Upper lobe of left lung (tissue), 6 donors: Measurements from ENCODE around the gene FUT9. TPM values are rescaled to one million over a fixed set of nuclear protein-coding genes. Genes with fewer than 3 reads are reported as not detected.

ENCODE experiments used
- ATAC-seq, 2 donors: fragments of 200-7000 bp; cut with Tn5 transposase; one replicate each; pipeline ENCODE4 v1.9.1; 2022; ENCODE audit warnings: mild to moderate bottlenecking in 2 of 2, moderate library complexity in 2 of 2; ENCODE audit not compliant: low FRiP score in 2 of 2
- DNase-seq, 2 donors: peaks; one replicate each; pipeline ENCODE4 v3.0.0-alpha.2; 2019 to 2020
- H3K27ac ChIP-seq, 4 donors: fragments of 200-600 bp; sonication (generic); one replicate each; pipeline ENCODE4 v1.5.1; 2016 to 2019
- H3K27me3 ChIP-seq, 4 donors: fragments of 200-600 bp; sonication (generic); one replicate each; pipeline ENCODE4 v1.5.1; 2017 to 2019
- H3K36me3 ChIP-seq, 4 donors: fragments of 200-600 bp; sonication (generic); one replicate each; pipeline ENCODE4 v1.5.1; 2016 to 2019
- H3K4me1 ChIP-seq, 4 donors: fragments of 200-600 bp; sonication (generic); one replicate each; pipeline ENCODE4 v1.5.1; 2018 to 2019
- H3K4me3 ChIP-seq, 4 donors: fragments of 200-600 bp; sonication (generic); one replicate each; pipeline ENCODE4 v1.5.1; 2017 to 2019; ENCODE audit warnings: mild to moderate bottlenecking in 2 of 4, moderate library complexity in 1 of 4
- H3K9me3 ChIP-seq, 4 donors: fragments of 200-600 bp; sonication (generic); one replicate each; pipeline ENCODE4 v1.5.1; 2018 to 2019
- EP300 ChIP-seq, 4 donors: sonication (generic); formaldehyde crosslinking; IDR thresholded peaks; one replicate each; pipeline ENCODE4 v1.5.1; 2017; ENCODE audit warnings: antibody characterized with exemption in 4 of 4, control low read depth in 2 of 4
- POLR2A ChIP-seq, 4 donors: fragments of 450-650 bp; IDR thresholded peaks; one replicate each; pipeline ENCODE4 v1.5.1; 2016 to 2017; ENCODE audit warnings: antibody characterized with exemption in 4 of 4, mild to moderate bottlenecking in 2 of 4
- POLR2AphosphoS5 ChIP-seq, 2 donors: sonication (generic); formaldehyde crosslinking; IDR thresholded peaks; one replicate each; pipeline ENCODE4 v1.5.1; 2017; ENCODE audit warnings: antibody characterized with exemption in 2 of 2
- WGBS, 2 donors: methylation state at CpG; one replicate each; pipeline ENCODE4 v1.1.5; 2017 to 2018; 5-methylcytosine and 5-hydroxymethylcytosine counted together
- total RNA-seq, 6 donors: library from RNA; depleted of rRNA in 4 of 6; stranded (reverse); fragments of >200 nt in 4 of 6; gene quantifications; one replicate each; pipeline versions ENCODE4 v1.1.0 to v1.2.1, GENCODE V29; 2016 to 2021
- TF ChIP-seq, protein P1 (sequence below), 6 experiments: fragments of 450-650 bp in 4 of 6; fragments of 200-600 bp in 2 of 6; sonication (generic) in 2 of 6; IDR thresholded peaks; one replicate each; pipeline ENCODE4 v1.5.1; 2016 to 2019; ENCODE audit warnings: antibody characterized with exemption in 6 of 6
- donor health status: DM: no; HTN: no; CAD: no; lungs with moderate emphysema.
- donor health status: DM: no; HTN: yes; CAD: no; lungs with severe emphysema.

Gene FUT9
- total RNA-seq, 6 donors from 2014 or later, result not detected

DNA sequence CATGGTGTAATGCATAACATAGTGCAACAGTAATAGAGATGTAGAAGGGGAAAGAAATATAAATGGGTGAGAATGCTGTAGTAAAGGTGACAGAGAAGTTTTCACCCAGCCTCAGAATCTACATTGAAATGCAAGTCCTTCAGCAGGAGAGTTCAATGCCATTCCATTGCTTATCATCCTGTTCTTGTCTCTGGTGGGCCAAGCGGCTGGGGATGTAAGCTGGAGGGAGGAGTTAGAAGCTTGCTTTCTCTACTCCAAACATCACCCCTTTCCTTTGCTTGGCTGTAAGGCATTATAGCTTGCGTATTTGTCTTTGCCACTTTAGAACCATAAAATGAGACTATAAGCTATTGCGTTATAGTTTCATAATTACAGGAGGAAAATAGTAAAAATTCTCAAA lies 2.2 kb upstream of the FUT9 start:
- no peak overlapping the region for H3K4me3 ChIP-seq
- H3K27ac ChIP-seq, result no peak overlapping the region
- no peak for TF ChIP-seq POLR2A (IDR thresholded peaks at IDR 0.05)
- TF ChIP-seq EP300 (IDR thresholded peaks at IDR 0.05), result no peak
- no peak for TF ChIP-seq POLR2AphosphoS5 (IDR thresholded peaks at IDR 0.05)
- 82 to 91% methylated on average over 3 of the region's 3 CpGs for WGBS, 2 donors
- H3K4me1 ChIP-seq, result peaks cover 0 to 4% (median 1%) of the 10 kb centered on the region in 4 donors
- H3K27me3 ChIP-seq, result peaks cover 0 to 8% (median 2%) of the 10 kb centered on the region in 4 donors
- DNase-seq (no peak), ATAC-seq (no peak)
- H3K36me3 ChIP-seq, result no peaks in the 10 kb centered on the region
- H3K9me3 ChIP-seq, result no peaks in the 10 kb centered on the region

DNA sequence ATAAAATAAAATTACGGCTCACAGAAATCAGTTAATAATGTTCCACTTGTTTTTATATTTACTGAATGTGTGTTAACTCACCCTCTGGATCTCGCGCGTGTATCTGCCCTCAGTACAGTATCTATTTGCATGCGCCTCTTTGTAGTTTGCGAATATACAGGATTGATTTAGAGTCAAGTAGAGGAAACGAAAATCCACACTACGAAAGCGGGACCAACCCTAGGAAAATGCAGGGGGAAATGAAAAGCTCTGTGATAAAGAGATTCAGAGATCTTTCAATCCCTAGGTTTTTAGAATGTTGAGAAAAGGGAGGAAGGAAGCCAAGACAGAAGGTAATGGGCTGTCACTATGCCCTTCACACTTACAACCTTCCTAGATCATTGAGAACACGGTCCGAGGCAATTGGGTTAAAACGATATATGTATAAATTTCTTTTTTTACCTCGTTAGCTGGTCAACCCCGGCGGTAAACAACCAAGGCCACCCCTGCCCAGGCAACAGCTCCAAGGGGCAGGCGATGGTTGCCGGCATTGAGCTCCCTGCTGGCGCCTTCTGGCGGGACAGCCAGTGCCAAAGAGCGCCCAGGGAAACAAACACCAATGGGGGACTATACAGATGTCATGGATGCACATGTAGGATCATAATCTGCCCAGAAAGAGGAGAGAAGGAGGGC lies 792 bp upstream of the FUT9 start:
- Histone ChIP-seq H3K36me3 (no peaks in the 10 kb centered on the region), H3K27ac (no peak overlapping the region), H3K4me3 (no peak overlapping the region), H3K4me1 (peaks cover 0 to 4% (median 1%) of the 10 kb centered on the region in 4 donors), H3K27me3 (peaks cover 0 to 8% (median 2%) of the 10 kb centered on the region in 4 donors), H3K9me3 (no peaks in the 10 kb centered on the region)
- DNase-seq (peak in 1 of 2 donors; percentile 59), ATAC-seq (no peak)
- 14% methylated on average over 19 to 20 of the region's 20 CpGs for WGBS, 2 donors
- TF ChIP-seq EP300 (IDR thresholded peaks at IDR 0.05), result no peak
- TF ChIP-seq POLR2AphosphoS5 (IDR thresholded peaks at IDR 0.05), result no peak
- no peak for TF ChIP-seq POLR2A (IDR thresholded peaks at IDR 0.05)
- TF ChIP-seq, protein P1, sequence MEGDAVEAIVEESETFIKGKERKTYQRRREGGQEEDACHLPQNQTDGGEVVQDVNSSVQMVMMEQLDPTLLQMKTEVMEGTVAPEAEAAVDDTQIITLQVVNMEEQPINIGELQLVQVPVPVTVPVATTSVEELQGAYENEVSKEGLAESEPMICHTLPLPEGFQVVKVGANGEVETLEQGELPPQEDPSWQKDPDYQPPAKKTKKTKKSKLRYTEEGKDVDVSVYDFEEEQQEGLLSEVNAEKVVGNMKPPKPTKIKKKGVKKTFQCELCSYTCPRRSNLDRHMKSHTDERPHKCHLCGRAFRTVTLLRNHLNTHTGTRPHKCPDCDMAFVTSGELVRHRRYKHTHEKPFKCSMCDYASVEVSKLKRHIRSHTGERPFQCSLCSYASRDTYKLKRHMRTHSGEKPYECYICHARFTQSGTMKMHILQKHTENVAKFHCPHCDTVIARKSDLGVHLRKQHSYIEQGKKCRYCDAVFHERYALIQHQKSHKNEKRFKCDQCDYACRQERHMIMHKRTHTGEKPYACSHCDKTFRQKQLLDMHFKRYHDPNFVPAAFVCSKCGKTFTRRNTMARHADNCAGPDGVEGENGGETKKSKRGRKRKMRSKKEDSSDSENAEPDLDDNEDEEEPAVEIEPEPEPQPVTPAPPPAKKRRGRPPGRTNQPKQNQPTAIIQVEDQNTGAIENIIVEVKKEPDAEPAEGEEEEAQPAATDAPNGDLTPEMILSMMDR (IDR thresholded peaks at IDR 0.05), result no peak

DNA sequence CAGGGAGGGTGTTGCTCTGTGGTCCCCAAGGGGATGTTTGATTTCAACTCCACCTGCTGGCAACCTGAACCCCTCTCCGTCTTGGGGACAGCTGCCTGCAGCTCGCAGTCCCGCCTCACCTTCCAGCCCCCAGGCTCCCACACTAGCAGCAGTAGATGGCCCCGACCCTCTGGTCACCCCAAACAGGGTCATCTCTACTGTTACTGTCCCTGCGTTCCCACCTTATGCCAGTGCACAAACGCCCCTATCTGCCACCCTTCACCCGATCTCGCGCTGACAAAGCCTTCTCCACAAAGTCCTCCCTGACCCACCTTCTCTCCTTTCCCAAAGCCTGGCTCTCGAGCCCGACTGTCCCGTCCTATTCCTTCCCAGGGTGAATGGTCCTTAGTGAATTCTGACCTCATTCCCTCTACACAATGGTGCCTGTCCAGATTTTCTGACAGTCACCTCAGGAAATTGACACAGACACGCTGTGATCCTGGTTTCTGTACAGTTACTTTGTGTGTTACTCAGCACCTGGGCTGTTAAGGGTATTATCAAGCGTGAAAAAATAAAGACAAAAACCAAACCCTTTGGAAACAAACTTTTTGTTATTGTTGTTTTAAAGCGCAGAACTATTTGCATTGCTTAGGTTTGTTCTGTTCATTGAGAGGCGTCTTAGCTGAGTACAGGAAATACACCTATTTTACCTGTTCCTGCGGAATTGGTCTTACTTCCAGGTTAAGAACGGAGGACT lies 728 bp downstream of the FUT9 start:
- DNase-seq, result no peak
- WGBS, 2 donors, result 8 to 15% methylated on average over 16 of the region's 18 CpGs
- no peak for ATAC-seq
- peaks cover 0 to 4% (median 1%) of the 10 kb centered on the region in 4 donors for H3K4me1 ChIP-seq
- H3K4me3 ChIP-seq, result no peak overlapping the region
- no peaks in the 10 kb centered on the region for H3K36me3 ChIP-seq
- TF ChIP-seq, protein P1 (IDR thresholded peaks at IDR 0.05), result no peak
- TF ChIP-seq POLR2AphosphoS5 (IDR thresholded peaks at IDR 0.05) (no peak), EP300 (IDR thresholded peaks at IDR 0.05) (no peak), POLR2A (IDR thresholded peaks at IDR 0.05) (no peak)
- peaks cover 0 to 8% (median 2%) of the 10 kb centered on the region in 4 donors for H3K27me3 ChIP-seq
- H3K27ac ChIP-seq, result no peak overlapping the region
- H3K9me3 ChIP-seq, result no peaks in the 10 kb centered on the region

DNA sequence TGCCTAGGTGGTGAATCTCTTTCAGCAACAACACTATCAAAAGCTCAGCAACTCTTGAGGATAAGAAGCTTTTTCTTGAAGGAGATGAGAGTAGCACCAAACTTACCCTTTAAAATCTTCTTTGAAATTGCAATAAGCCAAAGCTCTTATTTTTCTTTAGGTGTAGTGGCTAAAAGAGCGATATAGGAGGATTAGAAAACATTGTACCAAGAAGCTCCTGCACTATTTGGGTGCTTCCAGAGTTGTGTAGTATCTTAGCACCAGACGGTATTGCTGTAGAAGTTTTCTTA lies 1.2 kb downstream of the FUT9 start:
- WGBS, 2 donors, result 62 to 66% methylated on average over 2 of the region's 2 CpGs
- H3K4me3 ChIP-seq, result no peak overlapping the region
- H3K27ac ChIP-seq, result no peak overlapping the region

DNA sequence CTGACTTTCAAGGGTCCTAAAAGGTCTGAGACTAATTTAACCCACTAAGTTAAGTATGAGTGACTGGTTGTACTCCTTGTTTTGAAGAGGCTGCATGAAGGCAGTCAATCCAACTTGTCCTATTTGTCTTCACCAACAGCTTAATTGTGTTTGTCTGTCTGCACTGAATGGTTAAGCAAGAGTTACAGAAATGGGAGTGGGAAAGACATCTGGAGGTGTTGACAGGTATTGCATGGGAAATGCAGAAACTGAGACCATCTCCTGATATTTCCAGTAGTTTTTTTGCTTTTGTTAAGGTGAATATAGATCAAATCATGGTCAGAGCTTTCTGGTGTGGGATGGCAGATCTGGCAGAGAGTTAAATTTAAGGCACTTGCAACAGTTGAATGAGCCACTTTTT lies 6.5 kb downstream of the FUT9 start:
- no peaks in the 10 kb centered on the region for H3K9me3 ChIP-seq
- H3K27ac ChIP-seq, result no peak overlapping the region
- no peaks in the 10 kb centered on the region for H3K27me3 ChIP-seq
- DNase-seq, result no peak
- no peaks in the 10 kb centered on the region for H3K4me1 ChIP-seq
- no peak for TF ChIP-seq POLR2A (IDR thresholded peaks at IDR 0.05)
- TF ChIP-seq EP300 (IDR thresholded peaks at IDR 0.05), result no peak
- no peak for TF ChIP-seq POLR2AphosphoS5 (IDR thresholded peaks at IDR 0.05)
- TF ChIP-seq, protein P1 (IDR thresholded peaks at IDR 0.05), result no peak
- H3K36me3 ChIP-seq, result no peaks in the 10 kb centered on the region
- ATAC-seq, result no peak
- H3K4me3 ChIP-seq, result no peak overlapping the region

More for the DNA sequence above, 1.2 kb downstream of the FUT9 start:
- DNase-seq (no peak), ATAC-seq (no peak)
- Histone ChIP-seq H3K27me3 (peaks cover 0 to 8% (median 2%) of the 10 kb centered on the region in 4 donors), H3K36me3 (no peaks in the 10 kb centered on the region), H3K4me1 (peaks cover 0 to 4% (median 1%) of the 10 kb centered on the region in 4 donors), H3K9me3 (no peaks in the 10 kb centered on the region)
- TF ChIP-seq EP300 (IDR thresholded peaks at IDR 0.05) (no peak), POLR2A (IDR thresholded peaks at IDR 0.05) (no peak), POLR2AphosphoS5 (IDR thresholded peaks at IDR 0.05) (no peak)
- TF ChIP-seq, protein P1 (IDR thresholded peaks at IDR 0.05), result no peak
